A549 treated with DMSO at 1 μM for 4 hours (cell line): Measurements from ENCODE around the gene SAMHD1. TPM values are rescaled to one million over a fixed set of nuclear protein-coding genes. Genes with fewer than 3 reads are reported as not detected.

Experiments used
- total RNA-seq: library from RNA; stranded (reverse); fragments of 200-300 nt; extraction: Qiagen RNA extraction; gene quantifications from 5 replicates; pipeline ENCODE4 v1.2.3, GENCODE V29; 2022; ENCODE audit warnings: low read depth

Gene SAMHD1
- total RNA-seq, result 6.8 to 8.6 TPM (median 8.1 TPM) in 5 replicates

DNA sequence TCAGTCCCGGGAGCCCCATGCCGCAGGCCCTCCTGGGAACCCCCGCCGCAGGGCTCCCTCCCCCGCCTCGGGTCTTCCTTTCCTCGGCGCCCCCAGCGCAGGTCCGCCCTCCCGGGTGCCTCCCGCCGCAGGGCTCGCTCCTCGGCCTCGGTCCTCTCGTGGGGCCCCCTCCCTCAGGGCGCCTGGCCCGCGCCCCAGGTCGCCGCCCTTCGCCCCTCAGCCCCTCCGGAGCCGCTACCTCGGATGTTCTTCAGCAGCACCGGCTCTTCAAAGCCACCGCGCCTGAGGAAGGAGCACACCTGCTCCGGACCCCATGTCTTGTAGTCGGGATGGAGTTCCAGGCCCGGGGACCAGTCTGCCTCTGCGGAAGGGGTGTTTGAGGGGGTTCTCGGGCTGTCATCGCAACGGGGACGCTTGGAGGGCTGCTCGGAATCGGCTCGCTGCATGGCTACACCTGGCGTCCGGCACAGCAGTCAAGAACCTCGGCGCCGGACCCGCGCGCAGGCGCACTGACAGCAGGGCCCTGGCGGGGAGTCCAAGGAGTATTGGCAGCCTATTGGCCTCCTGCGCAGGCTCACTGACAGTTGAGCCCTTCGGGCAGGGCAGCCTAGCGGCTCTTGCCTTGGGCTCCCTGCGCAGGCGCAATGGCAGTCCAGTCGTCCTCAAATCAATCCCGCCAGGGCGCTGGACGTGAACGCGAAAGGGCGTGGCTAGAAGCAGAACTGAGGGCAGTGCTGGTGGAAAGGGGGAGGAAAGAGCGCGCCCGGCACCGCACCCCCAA is at the start of gene SAMHD1:
TSS of gene SAMHD1 (minus strand) at position 511 of the 781 bp plus-strand sequence. CDS start at position 446, 65 bp downstream.

DNA sequence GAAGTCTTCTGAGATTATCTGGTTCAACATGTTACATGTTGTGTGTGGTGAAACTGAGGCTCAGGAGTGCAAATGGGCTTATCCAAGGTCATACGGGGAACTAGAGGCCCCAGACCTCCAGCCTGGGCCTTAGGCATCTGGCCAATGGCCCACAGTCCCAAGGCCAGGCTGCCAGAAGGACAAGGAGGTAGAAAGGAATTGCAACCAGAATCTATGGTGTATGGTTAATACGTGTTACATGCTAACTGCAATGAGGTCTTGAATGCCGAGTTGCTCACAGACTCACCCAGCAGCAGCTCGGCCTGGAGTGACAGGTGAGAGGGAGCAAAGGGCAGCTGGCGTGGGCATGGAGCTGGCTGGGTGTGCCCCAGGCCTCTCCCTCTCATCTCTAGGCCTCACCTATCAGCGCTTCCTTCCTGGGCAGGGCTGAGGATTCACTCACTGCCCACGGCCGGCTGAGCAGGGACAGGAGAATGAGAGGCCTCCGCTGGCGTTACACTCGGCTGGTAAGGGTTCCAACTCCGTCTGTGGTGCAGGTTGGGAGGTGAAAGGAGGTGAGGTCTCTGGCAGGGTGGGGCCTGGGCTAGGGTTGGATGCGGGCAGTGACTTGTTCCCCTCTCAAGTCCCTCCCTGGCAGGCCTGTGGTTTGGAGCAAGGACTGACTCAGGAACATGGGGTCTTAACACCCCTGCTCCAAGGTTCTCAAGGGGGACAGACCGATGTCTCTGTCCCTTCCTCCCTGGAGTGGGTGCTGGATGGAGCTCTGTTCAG is 75.6 kb downstream of the SAMHD1 start, which contains the start of gene TLDC2:
TSS of gene TLDC2 (plus strand) at position 437 of the 771 bp plus-strand sequence. CDS start at position 474, 37 bp downstream.

Other genes with a start within 250 kb of the SAMHD1 start
- 21.9 to 24.6 TPM (median 24.1 TPM) in 5 replicates for gene NDRG3, start 205.6 kb downstream of the SAMHD1 start, total RNA-seq
- 23.8 to 28.8 TPM (median 26.9 TPM) in 5 replicates for gene DSN1, start 177.9 kb downstream of the SAMHD1 start, total RNA-seq
- not detected in 5 replicates for gene TLDC2, start 75.6 kb downstream of the SAMHD1 start, total RNA-seq
- 9.3 to 12.6 TPM (median 11.5 TPM) in 5 replicates for gene RBL1, start 144.3 kb upstream of the SAMHD1 start, total RNA-seq
- gene RPN2, start 227.6 kb upstream of the SAMHD1 start, total RNA-seq, result 257 to 271 TPM (median 268 TPM) in 5 replicates
- gene MROH8, start 227.8 kb upstream of the SAMHD1 start, total RNA-seq, result 0.62 to 1.1 TPM (median 1.00 TPM) in 5 replicates